ENCODE results near the gene FZD10.

The FZD10 gene

DNA sequence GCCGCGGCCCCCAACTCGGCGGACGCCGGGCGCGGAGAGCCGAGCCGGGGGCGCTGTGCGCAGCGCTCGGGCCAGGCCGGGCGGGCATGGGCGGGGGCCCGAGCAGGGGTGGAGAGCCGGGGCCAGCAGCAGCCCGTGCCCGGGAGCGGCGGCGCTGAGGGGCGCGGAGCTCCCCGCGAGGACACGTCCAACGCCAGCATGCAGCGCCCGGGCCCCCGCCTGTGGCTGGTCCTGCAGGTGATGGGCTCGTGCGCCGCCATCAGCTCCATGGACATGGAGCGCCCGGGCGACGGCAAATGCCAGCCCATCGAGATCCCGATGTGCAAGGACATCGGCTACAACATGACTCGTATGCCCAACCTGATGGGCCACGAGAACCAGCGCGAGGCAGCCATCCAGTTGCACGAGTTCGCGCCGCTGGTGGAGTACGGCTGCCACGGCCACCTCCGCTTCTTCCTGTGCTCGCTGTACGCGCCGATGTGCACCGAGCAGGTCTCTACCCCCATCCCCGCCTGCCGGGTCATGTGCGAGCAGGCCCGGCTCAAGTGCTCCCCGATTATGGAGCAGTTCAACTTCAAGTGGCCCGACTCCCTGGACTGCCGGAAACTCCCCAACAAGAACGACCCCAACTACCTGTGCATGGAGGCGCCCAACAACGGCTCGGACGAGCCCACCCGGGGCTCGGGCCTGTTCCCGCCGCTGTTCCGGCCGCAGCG is 639 bp downstream of the FZD10 start:
- H3K4me3 ChIP-seq (ENCODE audit: low read depth, low read length) = no peak overlapping the region
- TF ChIP-seq, protein P1, sequence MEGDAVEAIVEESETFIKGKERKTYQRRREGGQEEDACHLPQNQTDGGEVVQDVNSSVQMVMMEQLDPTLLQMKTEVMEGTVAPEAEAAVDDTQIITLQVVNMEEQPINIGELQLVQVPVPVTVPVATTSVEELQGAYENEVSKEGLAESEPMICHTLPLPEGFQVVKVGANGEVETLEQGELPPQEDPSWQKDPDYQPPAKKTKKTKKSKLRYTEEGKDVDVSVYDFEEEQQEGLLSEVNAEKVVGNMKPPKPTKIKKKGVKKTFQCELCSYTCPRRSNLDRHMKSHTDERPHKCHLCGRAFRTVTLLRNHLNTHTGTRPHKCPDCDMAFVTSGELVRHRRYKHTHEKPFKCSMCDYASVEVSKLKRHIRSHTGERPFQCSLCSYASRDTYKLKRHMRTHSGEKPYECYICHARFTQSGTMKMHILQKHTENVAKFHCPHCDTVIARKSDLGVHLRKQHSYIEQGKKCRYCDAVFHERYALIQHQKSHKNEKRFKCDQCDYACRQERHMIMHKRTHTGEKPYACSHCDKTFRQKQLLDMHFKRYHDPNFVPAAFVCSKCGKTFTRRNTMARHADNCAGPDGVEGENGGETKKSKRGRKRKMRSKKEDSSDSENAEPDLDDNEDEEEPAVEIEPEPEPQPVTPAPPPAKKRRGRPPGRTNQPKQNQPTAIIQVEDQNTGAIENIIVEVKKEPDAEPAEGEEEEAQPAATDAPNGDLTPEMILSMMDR (IDR thresholded peaks at IDR 0.05; ENCODE audit: insufficient read depth, low read length, missing control alignments) = no peak
- DNase-seq (ENCODE audit: low read depth, low spot score) = no peak
- POLR2A ChIA-PET = no interaction called here
- CTCF ChIA-PET = no interaction called here

DNA sequence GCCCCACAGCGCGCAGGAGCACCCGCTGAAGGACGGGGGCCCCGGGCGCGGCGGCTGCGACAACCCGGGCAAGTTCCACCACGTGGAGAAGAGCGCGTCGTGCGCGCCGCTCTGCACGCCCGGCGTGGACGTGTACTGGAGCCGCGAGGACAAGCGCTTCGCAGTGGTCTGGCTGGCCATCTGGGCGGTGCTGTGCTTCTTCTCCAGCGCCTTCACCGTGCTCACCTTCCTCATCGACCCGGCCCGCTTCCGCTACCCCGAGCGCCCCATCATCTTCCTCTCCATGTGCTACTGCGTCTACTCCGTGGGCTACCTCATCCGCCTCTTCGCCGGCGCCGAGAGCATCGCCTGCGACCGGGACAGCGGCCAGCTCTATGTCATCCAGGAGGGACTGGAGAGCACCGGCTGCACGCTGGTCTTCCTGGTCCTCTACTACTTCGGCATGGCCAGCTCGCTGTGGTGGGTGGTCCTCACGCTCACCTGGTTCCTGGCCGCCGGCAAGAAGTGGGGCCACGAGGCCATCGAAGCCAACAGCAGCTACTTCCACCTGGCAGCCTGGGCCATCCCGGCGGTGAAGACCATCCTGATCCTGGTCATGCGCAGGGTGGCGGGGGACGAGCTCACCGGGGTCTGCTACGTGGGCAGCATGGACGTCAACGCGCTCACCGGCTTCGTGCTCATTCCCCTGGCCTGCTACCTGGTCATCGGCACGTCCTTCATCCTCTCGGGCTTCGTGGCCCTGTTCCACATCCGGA is 1.4 kb downstream of the FZD10 start:
- H3K4me3 ChIP-seq (ENCODE audit: low read depth, low read length) = no peak overlapping the region
- POLR2A ChIA-PET = no interaction called here
- CTCF ChIA-PET = no interaction called here
- TF ChIP-seq, protein P1 (IDR thresholded peaks at IDR 0.05; ENCODE audit: insufficient read depth, low read length, missing control alignments) = no peak
- no peak for DNase-seq (ENCODE audit: low read depth, low spot score)

DNA sequence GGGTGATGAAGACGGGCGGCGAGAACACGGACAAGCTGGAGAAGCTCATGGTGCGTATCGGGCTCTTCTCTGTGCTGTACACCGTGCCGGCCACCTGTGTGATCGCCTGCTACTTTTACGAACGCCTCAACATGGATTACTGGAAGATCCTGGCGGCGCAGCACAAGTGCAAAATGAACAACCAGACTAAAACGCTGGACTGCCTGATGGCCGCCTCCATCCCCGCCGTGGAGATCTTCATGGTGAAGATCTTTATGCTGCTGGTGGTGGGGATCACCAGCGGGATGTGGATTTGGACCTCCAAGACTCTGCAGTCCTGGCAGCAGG is 1.9 kb downstream of the FZD10 start:
- no peak for DNase-seq (ENCODE audit: low read depth, low spot score)
- ChIA-PET CTCF (no interaction called here), POLR2A (no interaction called here)
- TF ChIP-seq, protein P1 (IDR thresholded peaks at IDR 0.05; ENCODE audit: insufficient read depth, low read length, missing control alignments) = no peak
- no peak overlapping the region for H3K4me3 ChIP-seq (ENCODE audit: low read depth, low read length)

DNA sequence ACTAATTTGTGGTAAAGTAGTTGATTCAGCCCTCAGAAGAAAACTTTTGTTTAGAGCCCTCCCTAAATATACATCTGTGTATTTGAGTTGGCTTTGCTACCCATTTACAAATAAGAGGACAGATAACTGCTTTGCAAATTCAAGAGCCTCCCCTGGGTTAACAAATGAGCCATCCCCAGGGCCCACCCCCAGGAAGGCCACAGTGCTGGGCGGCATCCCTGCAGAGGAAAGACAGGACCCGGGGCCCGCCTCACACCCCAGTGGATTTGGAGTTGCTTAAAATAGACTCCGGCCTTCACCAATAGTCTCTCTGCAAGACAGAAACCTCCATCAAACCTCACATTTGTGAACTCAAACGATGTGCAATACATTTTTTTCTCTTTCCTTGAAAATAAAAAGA is 2.7 kb downstream of the FZD10 start:
- no peak for DNase-seq (ENCODE audit: low read depth, low spot score)

GRCh38 chr12:130166306-130166705 is 4.0 kb downstream of the FZD10 start:
- H3K4me3 ChIP-seq (ENCODE audit: low read depth, low read length) = no peak overlapping the region
- TF ChIP-seq, protein P1 (IDR thresholded peaks at IDR 0.05; ENCODE audit: insufficient read depth, low read length, missing control alignments) = no peak
- DNase-seq (ENCODE audit: low read depth, low spot score) = no peak
- ChIA-PET CTCF (no interaction called here), POLR2A (no interaction called here)

More for the DNA sequence above, 2.7 kb downstream of the FZD10 start:
- TF ChIP-seq, protein P1 (IDR thresholded peaks at IDR 0.05; ENCODE audit: insufficient read depth, low read length, missing control alignments) = no peak
- no peak overlapping the region for H3K4me3 ChIP-seq (ENCODE audit: low read depth, low read length)
- ChIA-PET CTCF (no interaction called here), POLR2A (no interaction called here)

DNA sequence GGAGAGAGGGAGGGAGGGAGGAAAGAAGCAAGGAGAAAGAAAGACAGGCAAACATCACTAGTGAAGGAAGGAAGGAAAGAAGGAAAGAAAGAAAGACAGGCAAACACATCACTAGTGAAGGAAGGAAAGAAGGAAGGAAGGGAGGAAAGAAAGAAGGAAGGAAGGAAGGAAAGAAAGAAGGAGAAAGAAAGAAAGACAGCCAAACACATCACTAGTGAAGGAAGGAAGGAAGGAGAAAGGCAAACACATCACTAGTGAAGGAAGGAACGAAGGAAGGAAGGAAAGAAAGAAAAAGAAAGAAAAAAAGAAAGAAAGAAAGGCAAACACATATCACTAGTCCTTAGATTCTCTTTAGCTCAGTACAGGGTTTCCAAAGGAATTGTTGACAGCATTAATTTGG is 5.3 kb downstream of the FZD10 start:
- TF ChIP-seq, protein P1 (IDR thresholded peaks at IDR 0.05; ENCODE audit: insufficient read depth, low read length, missing control alignments) = no peak
- POLR2A ChIA-PET = no interaction called here
- CTCF ChIA-PET = no interaction called here
- H3K4me3 ChIP-seq (ENCODE audit: low read depth, low read length) = no peak overlapping the region
- DNase-seq (ENCODE audit: low read depth, low spot score) = no peak

Data from AG04449 (cell line).